ENCODE results near the gene FIGNL2.

DNA sequence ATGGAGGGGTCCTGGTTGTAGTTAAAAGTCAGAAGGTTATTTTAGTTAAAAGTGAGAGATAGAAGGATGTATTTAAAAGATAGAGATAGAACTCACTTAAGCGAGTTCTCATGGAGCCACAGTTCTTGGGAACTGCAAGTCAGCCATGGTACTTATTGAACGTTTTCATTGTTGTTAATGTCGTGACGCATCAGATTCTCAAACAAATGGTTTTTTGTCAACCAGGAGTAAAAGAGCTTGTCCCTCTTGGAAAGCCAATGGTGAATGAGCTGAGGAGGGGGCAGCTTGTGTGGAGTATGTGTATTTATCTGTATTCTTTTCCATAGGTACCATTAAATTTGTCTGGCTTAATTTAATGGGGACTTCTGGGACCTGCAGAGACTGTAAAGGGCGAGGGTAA lies 68.6 kb downstream of the FIGNL2 start:
- TF ChIP-seq, protein P1, sequence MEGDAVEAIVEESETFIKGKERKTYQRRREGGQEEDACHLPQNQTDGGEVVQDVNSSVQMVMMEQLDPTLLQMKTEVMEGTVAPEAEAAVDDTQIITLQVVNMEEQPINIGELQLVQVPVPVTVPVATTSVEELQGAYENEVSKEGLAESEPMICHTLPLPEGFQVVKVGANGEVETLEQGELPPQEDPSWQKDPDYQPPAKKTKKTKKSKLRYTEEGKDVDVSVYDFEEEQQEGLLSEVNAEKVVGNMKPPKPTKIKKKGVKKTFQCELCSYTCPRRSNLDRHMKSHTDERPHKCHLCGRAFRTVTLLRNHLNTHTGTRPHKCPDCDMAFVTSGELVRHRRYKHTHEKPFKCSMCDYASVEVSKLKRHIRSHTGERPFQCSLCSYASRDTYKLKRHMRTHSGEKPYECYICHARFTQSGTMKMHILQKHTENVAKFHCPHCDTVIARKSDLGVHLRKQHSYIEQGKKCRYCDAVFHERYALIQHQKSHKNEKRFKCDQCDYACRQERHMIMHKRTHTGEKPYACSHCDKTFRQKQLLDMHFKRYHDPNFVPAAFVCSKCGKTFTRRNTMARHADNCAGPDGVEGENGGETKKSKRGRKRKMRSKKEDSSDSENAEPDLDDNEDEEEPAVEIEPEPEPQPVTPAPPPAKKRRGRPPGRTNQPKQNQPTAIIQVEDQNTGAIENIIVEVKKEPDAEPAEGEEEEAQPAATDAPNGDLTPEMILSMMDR (IDR thresholded peaks at IDR 0.05) = no peak
- TF ChIP-seq POLR2A (IDR thresholded peaks at IDR 0.05) = no peak

Data from lower leg skin (tissue), 3 donors.